HUES6 (cell line): ENCODE data around the gene AFF1.

Experiments
- H3K27ac ChIP-seq: 2 replicates; pipeline ENCODE4 v1.7.0; 2013; ENCODE audit warnings: low read depth, mild to moderate bottlenecking, low read length, inconsistent platforms
- H3K27me3 ChIP-seq: 2 replicates; pipeline ENCODE4 v1.6.1; 2013; ENCODE audit warnings: low read length; ENCODE audit not compliant: control insufficient read depth, insufficient read depth
- H3K36me3 ChIP-seq: 2 replicates; pipeline ENCODE4 v1.6.1; 2013; ENCODE audit warnings: low read length; ENCODE audit not compliant: control insufficient read depth, insufficient read depth
- H3K4me1 ChIP-seq: 2 replicates; pipeline ENCODE4 v1.6.1; 2013; ENCODE audit warnings: low read length; ENCODE audit not compliant: control insufficient read depth, insufficient read depth
- H3K4me3 ChIP-seq: 2 replicates; pipeline ENCODE4 v1.5.1; 2013; ENCODE audit warnings: low read depth, low read length
- H3K9ac ChIP-seq: one replicate; pipeline ENCODE4 v1.6.1; 2013; ENCODE audit warnings: mild to moderate bottlenecking, low read length
- H3K9me3 ChIP-seq: 2 replicates; pipeline ENCODE4 v1.6.1; 2013; ENCODE audit warnings: low read depth, low read length; ENCODE audit not compliant: control insufficient read depth, insufficient read depth

The AFF1 gene

GRCh38 chr4:87038837-87039615, 104.2 kb downstream of the AFF1 start:
- H3K4me3 ChIP-seq: peak overlapping the region; percentile 25; the same call in 1 of the 2 replicates
- peaks cover 71% of the 10 kb centered on the region for H3K4me1 ChIP-seq
- H3K27me3 ChIP-seq: no peaks in the 10 kb centered on the region
- H3K9me3 ChIP-seq: no peaks in the 10 kb centered on the region
- peak overlapping the region; percentile 57; the same call in 1 of the 2 replicates for H3K27ac ChIP-seq
- no peak overlapping the region for H3K9ac ChIP-seq
- no peaks in the 10 kb centered on the region for H3K36me3 ChIP-seq

- Histone ChIP-seq H3K9ac (no peak overlapping the region), H3K4me1 (peaks cover 69% of the 10 kb centered on the region), H3K36me3 (peaks cover 4% of the 10 kb centered on the region), H3K27me3 (no peaks in the 10 kb centered on the region), H3K9me3 (no peaks in the 10 kb centered on the region), H3K4me3 (no peak overlapping the region), H3K27ac (no peak overlapping the region)
These were observed 106.3 kb downstream of the AFF1 start for GRCh38 chr4:87041141-87041540.

- no peaks in the 10 kb centered on the region for H3K27me3 ChIP-seq
- H3K27ac ChIP-seq: no peak overlapping the region
- H3K4me3 ChIP-seq: no peak overlapping the region
- no peak overlapping the region for H3K9ac ChIP-seq
- H3K36me3 ChIP-seq: peaks cover 14% of the 10 kb centered on the region
- no peaks in the 10 kb centered on the region for H3K9me3 ChIP-seq
- H3K4me1 ChIP-seq: peaks cover 63% of the 10 kb centered on the region
These were observed 107.4 kb downstream of the AFF1 start for GRCh38 chr4:87042221-87042620.

- Histone ChIP-seq H3K27me3 (no peaks in the 10 kb centered on the region), H3K4me3 (no peak overlapping the region), H3K9ac (no peak overlapping the region), H3K4me1 (peaks cover 61% of the 10 kb centered on the region), H3K36me3 (peaks cover 20% of the 10 kb centered on the region), H3K27ac (no peak overlapping the region), H3K9me3 (no peaks in the 10 kb centered on the region)
These were observed 108.4 kb downstream of the AFF1 start for GRCh38 chr4:87042986-87043820.

GRCh38 chr4:87044511-87045233, 109.9 kb downstream of the AFF1 start:
- no peak overlapping the region for H3K4me3 ChIP-seq
- H3K27ac ChIP-seq: no peak overlapping the region
- H3K27me3 ChIP-seq: no peaks in the 10 kb centered on the region
- no peaks in the 10 kb centered on the region for H3K9me3 ChIP-seq
- no peak overlapping the region for H3K9ac ChIP-seq
- H3K36me3 ChIP-seq: peaks cover 26% of the 10 kb centered on the region
- H3K4me1 ChIP-seq: peaks cover 60% of the 10 kb centered on the region

- Histone ChIP-seq H3K4me3 (no peak overlapping the region), H3K27me3 (no peaks in the 10 kb centered on the region), H3K9me3 (no peaks in the 10 kb centered on the region), H3K4me1 (peaks cover 60% of the 10 kb centered on the region), H3K27ac (no peak overlapping the region), H3K9ac (no peak overlapping the region), H3K36me3 (peaks cover 27% of the 10 kb centered on the region)
These were observed 110.4 kb downstream of the AFF1 start for GRCh38 chr4:87045234-87045558.

GRCh38 chr4:87045659-87046058, 110.8 kb downstream of the AFF1 start:
- H3K9me3 ChIP-seq: no peaks in the 10 kb centered on the region
- peaks cover 29% of the 10 kb centered on the region for H3K36me3 ChIP-seq
- H3K4me1 ChIP-seq: peaks cover 60% of the 10 kb centered on the region
- no peaks in the 10 kb centered on the region for H3K27me3 ChIP-seq
- H3K4me3 ChIP-seq: no peak overlapping the region
- no peak overlapping the region for H3K27ac ChIP-seq
- no peak overlapping the region for H3K9ac ChIP-seq

- Histone ChIP-seq H3K36me3 (peaks cover 31% of the 10 kb centered on the region), H3K27me3 (no peaks in the 10 kb centered on the region), H3K27ac (no peak overlapping the region), H3K4me1 (peaks cover 59% of the 10 kb centered on the region), H3K9me3 (no peaks in the 10 kb centered on the region), H3K4me3 (no peak overlapping the region), H3K9ac (no peak overlapping the region)
These were observed 111.3 kb downstream of the AFF1 start for GRCh38 chr4:87046121-87046551.

GRCh38 chr4:87047281-87047798, 112.5 kb downstream of the AFF1 start:
- Histone ChIP-seq H3K4me3 (no peak overlapping the region), H3K27ac (no peak overlapping the region), H3K9me3 (no peaks in the 10 kb centered on the region), H3K36me3 (peaks cover 37% of the 10 kb centered on the region), H3K9ac (no peak overlapping the region), H3K4me1 (peaks cover 52% of the 10 kb centered on the region), H3K27me3 (no peaks in the 10 kb centered on the region)

- Histone ChIP-seq H3K27me3 (no peaks in the 10 kb centered on the region), H3K9ac (no peak overlapping the region), H3K9me3 (no peaks in the 10 kb centered on the region), H3K36me3 (peaks cover 37% of the 10 kb centered on the region), H3K27ac (no peak overlapping the region), H3K4me1 (peaks cover 51% of the 10 kb centered on the region), H3K4me3 (no peak overlapping the region)
These were observed 114.7 kb downstream of the AFF1 start for GRCh38 chr4:87049508-87049907.
